Lower lobe of right lung (tissue), 2 donors: ENCODE results near the gene SDK1. TPM values are rescaled to one million over a fixed set of nuclear protein-coding genes. Genes with fewer than 3 reads are reported as not detected.

Source experiments
- ATAC-seq, 2 donors: fragments of 200-7000 bp; cut with Tn5 transposase; one replicate each; pipeline ENCODE4 v1.9.1; 2020 to 2022; ENCODE audit warnings: mild to moderate bottlenecking in 2 of 2, moderate library complexity in 2 of 2
- DNase-seq: peaks from one replicate; pipeline ENCODE4 v3.0.0-alpha.2; 2020
- H3K27ac ChIP-seq: fragments of 200-600 bp; one replicate; pipeline ENCODE4 v1.8.0; 2022
- H3K27me3 ChIP-seq: fragments of 200-600 bp; one replicate; pipeline ENCODE4 v1.8.0; 2022; ENCODE audit warnings: low read depth
- H3K36me3 ChIP-seq: fragments of 200-600 bp; one replicate; pipeline ENCODE4 v1.8.0; 2022; ENCODE audit warnings: mild to moderate bottlenecking
- H3K4me1 ChIP-seq: fragments of 200-600 bp; one replicate; pipeline ENCODE4 v1.8.0; 2022
- H3K4me3 ChIP-seq: fragments of 200-600 bp; one replicate; pipeline ENCODE4 v1.8.0; 2022; ENCODE audit warnings: mild to moderate bottlenecking
- H3K9me3 ChIP-seq: fragments of 200-600 bp; one replicate; pipeline ENCODE4 v1.8.0; 2022
- CTCF ChIP-seq: fragments of 200-600 bp; IDR thresholded peaks from one replicate; pipeline ENCODE4 v1.8.0; 2022; ENCODE audit warnings: antibody characterized with exemption, mild to moderate bottlenecking
- intact Hi-C: fragments of 100-400 bp; cut with DNase I; formaldehyde crosslinking; loops from one replicate; pipeline ENCODE4 v1.11.0; 2022
- total RNA-seq: library from RNA; stranded (reverse); fragmentation: NEBNext Ultra II Directional; extraction: Animal tissue kit (Norgen Biotek cat#: 25700); gene quantifications from one replicate; pipeline ENCODE4 v1.2.1, GENCODE V29; 2021
- donor health status: DM: no; HTN: yes; CAD: no; lungs with severe emphysema.

Gene SDK1
- total RNA-seq, 1 donor from 2014 or later, result 10.0 TPM

GRCh38 chr7:4124556-4125477, 823.8 kb downstream of the SDK1 start:
- Histone ChIP-seq H3K9me3 (peaks cover 10% of the 10 kb centered on the region), H3K27ac (no peak overlapping the region), H3K4me1 (no peaks in the 10 kb centered on the region), H3K27me3 (no peaks in the 10 kb centered on the region), H3K4me3 (no peak overlapping the region), H3K36me3 (no peaks in the 10 kb centered on the region)
- no peak for DNase-seq
- no peak for ATAC-seq
- intact Hi-C loops, result no loop called here
- no peak for TF ChIP-seq CTCF

GRCh38 chr7:4127909-4128560, 827.0 kb downstream of the SDK1 start:
- Histone ChIP-seq H3K4me1 (no peaks in the 10 kb centered on the region), H3K9me3 (no peaks in the 10 kb centered on the region), H3K4me3 (no peak overlapping the region), H3K36me3 (no peaks in the 10 kb centered on the region), H3K27me3 (no peaks in the 10 kb centered on the region), H3K27ac (no peak overlapping the region)
- intact Hi-C loops, result no loop called here
- no peak for ATAC-seq
- TF ChIP-seq CTCF, result no peak
- no peak for DNase-seq

GRCh38 chr7:4129481-4130122, 828.5 kb downstream of the SDK1 start:
- no peak for TF ChIP-seq CTCF
- Histone ChIP-seq H3K4me1 (no peaks in the 10 kb centered on the region), H3K27me3 (no peaks in the 10 kb centered on the region), H3K9me3 (no peaks in the 10 kb centered on the region), H3K4me3 (no peak overlapping the region), H3K27ac (no peak overlapping the region), H3K36me3 (no peaks in the 10 kb centered on the region)
- DNase-seq (no peak), ATAC-seq (no peak)
- intact Hi-C loops, result no loop called here

- ATAC-seq (no peak), DNase-seq (no peak)
- Histone ChIP-seq H3K4me1 (no peaks in the 10 kb centered on the region), H3K36me3 (no peaks in the 10 kb centered on the region), H3K27me3 (no peaks in the 10 kb centered on the region), H3K9me3 (no peaks in the 10 kb centered on the region), H3K27ac (no peak overlapping the region), H3K4me3 (no peak overlapping the region)
- TF ChIP-seq CTCF, result no peak
- intact Hi-C loops, result no loop called here
These were observed 830.0 kb downstream of the SDK1 start for GRCh38 chr7:4131063-4131462.

GRCh38 chr7:4132221-4132620, 831.2 kb downstream of the SDK1 start:
- intact Hi-C loops, result no loop called here
- no peaks in the 10 kb centered on the region for H3K4me1 ChIP-seq
- no peak overlapping the region for H3K27ac ChIP-seq
- DNase-seq (no peak), ATAC-seq (no peak)
- H3K9me3 ChIP-seq, result no peaks in the 10 kb centered on the region
- no peaks in the 10 kb centered on the region for H3K36me3 ChIP-seq
- TF ChIP-seq CTCF, result no peak
- no peak overlapping the region for H3K4me3 ChIP-seq
- no peaks in the 10 kb centered on the region for H3K27me3 ChIP-seq
